Stimulated activated CD4-positive, alpha-beta T cell treated with anti-CD3 and anti-CD28 coated beads, Interleukin-2, amount 100 ng/mL, for 4 hours (primary cell): ENCODE data around the gene DPF3.

Source experiments
- DNase-seq: peaks from one replicate; pipeline ENCODE4 v3.0.0-alpha.2; 2020; ENCODE audit warnings: low read depth

DPF3 gene

GRCh38 chr14:72682188-72682587 is 211.7 kb downstream of the DPF3 start:
- no peak for DNase-seq

- no peak for DNase-seq
Observed at GRCh38 chr14:72680853-72681640, 212.9 kb downstream of the DPF3 start.

GRCh38 chr14:72679536-72680151 is 214.3 kb downstream of the DPF3 start:
- DNase-seq: no peak

GRCh38 chr14:72679141-72679535 is 214.8 kb downstream of the DPF3 start:
- no peak for DNase-seq

- DNase-seq: no peak
Observed at GRCh38 chr14:72678356-72678755, 215.5 kb downstream of the DPF3 start.

GRCh38 chr14:72677664-72678063 is 216.2 kb downstream of the DPF3 start:
- DNase-seq: no peak

- no peak for DNase-seq
Observed at GRCh38 chr14:72675126-72675525, 218.8 kb downstream of the DPF3 start.

- DNase-seq: no peak
Observed at GRCh38 chr14:72673179-72673578, 220.7 kb downstream of the DPF3 start.

- no peak for DNase-seq
Observed at GRCh38 chr14:72666610-72667009, 227.3 kb downstream of the DPF3 start.

- DNase-seq: no peak
Observed at GRCh38 chr14:72665259-72665658, 228.6 kb downstream of the DPF3 start.

- no peak for DNase-seq
Observed at GRCh38 chr14:72664651-72665050, 229.2 kb downstream of the DPF3 start.

GRCh38 chr14:72663956-72664650 is 229.8 kb downstream of the DPF3 start:
- no peak for DNase-seq

- no peak for DNase-seq
Observed at GRCh38 chr14:72663076-72663487, 230.8 kb downstream of the DPF3 start.

GRCh38 chr14:72662214-72662613 is 231.7 kb downstream of the DPF3 start:
- no peak for DNase-seq

GRCh38 chr14:72657214-72657921 is 236.5 kb downstream of the DPF3 start:
- no peak for DNase-seq

- DNase-seq: no peak
Observed at GRCh38 chr14:72653026-72653425, 240.9 kb downstream of the DPF3 start.

- no peak for DNase-seq
Observed at GRCh38 chr14:72652179-72652578, 241.7 kb downstream of the DPF3 start.

GRCh38 chr14:72651714-72652113 is 242.2 kb downstream of the DPF3 start:
- DNase-seq: no peak

GRCh38 chr14:72651081-72651480 is 242.8 kb downstream of the DPF3 start:
- no peak for DNase-seq

GRCh38 chr14:72649603-72650227 is 244.2 kb downstream of the DPF3 start:
- no peak for DNase-seq

GRCh38 chr14:72647782-72648181 is 246.1 kb downstream of the DPF3 start:
- DNase-seq: no peak
